Activated T-cell treated with anti-CD3 and anti-CD28 coated beads, Interleukin-2, amount 50 U/mL, for 24 hours (primary cell): ENCODE measurements around the gene ASAP3.

ENCODE experiments used
- DNase-seq: peaks from one replicate; pipeline ENCODE4 v3.0.0-alpha.2; 2020
- H3K27ac Mint-ChIP-seq: 2 replicates; pipeline ENCODE4 v1.8.0; 2020; ENCODE audit warnings: mild to moderate bottlenecking, mixed read lengths
- H3K27me3 Mint-ChIP-seq: 2 replicates; pipeline ENCODE4 v1.8.0; 2020; ENCODE audit warnings: mixed read lengths
- H3K36me3 Mint-ChIP-seq: 2 replicates; pipeline ENCODE4 v1.8.0; 2020; ENCODE audit warnings: low read depth, mixed read lengths
- H3K4me1 Mint-ChIP-seq: 2 replicates; pipeline ENCODE4 v1.8.0; 2020; ENCODE audit warnings: low read depth, mixed read lengths
- H3K4me3 Mint-ChIP-seq: 2 replicates; pipeline ENCODE4 v1.8.0; 2020; ENCODE audit warnings: mild to moderate bottlenecking, moderate library complexity, mixed read lengths
- H3K9me3 Mint-ChIP-seq: 2 replicates; pipeline ENCODE4 v1.8.0; 2020; ENCODE audit warnings: mixed read lengths

The ASAP3 gene

GRCh38 chr1:23483321-23484252 lies at the start of gene ASAP3:
TSS of gene ASAP3 (minus strand) at chr1:23484179. CDS start at chr1:23484133, 46 bp downstream.
- Mint-ChIP-seq H3K27ac (peak within 1 kb of the TSS; percentile 84), H3K4me3 (peak within 1 kb of the TSS; percentile 79), H3K9me3 (no peaks in the 10 kb centered on the region), H3K36me3 (no peaks in the 10 kb centered on the region), H3K4me1 (peaks cover 24% of the 10 kb centered on the region), H3K27me3 (peaks cover 26% of the 10 kb centered on the region)
- no peak for DNase-seq

- peaks cover 56% of the 10 kb centered on the region for H3K4me1 Mint-ChIP-seq
- peaks cover 17% of the 10 kb centered on the region for H3K36me3 Mint-ChIP-seq
- H3K27ac Mint-ChIP-seq, result peak overlapping the region; percentile 31
- no peaks in the 10 kb centered on the region for H3K27me3 Mint-ChIP-seq
- no peak overlapping the region for H3K4me3 Mint-ChIP-seq
- H3K9me3 Mint-ChIP-seq, result no peaks in the 10 kb centered on the region
- DNase-seq, result no peak
Measured at GRCh38 chr1:23533246-23534023, 49.5 kb upstream of the ASAP3 start.

- no peaks in the 10 kb centered on the region for H3K27me3 Mint-ChIP-seq
- peaks cover 68% of the 10 kb centered on the region for H3K4me1 Mint-ChIP-seq
- peak overlapping the region; percentile 95 for H3K27ac Mint-ChIP-seq
- no peaks in the 10 kb centered on the region for H3K9me3 Mint-ChIP-seq
- peak overlapping the region; percentile 89 for H3K4me3 Mint-ChIP-seq
- DNase-seq, result no peak
- H3K36me3 Mint-ChIP-seq, result peaks cover 31% of the 10 kb centered on the region
Measured at GRCh38 chr1:23531562-23532094, 47.6 kb upstream of the ASAP3 start.

DNA sequence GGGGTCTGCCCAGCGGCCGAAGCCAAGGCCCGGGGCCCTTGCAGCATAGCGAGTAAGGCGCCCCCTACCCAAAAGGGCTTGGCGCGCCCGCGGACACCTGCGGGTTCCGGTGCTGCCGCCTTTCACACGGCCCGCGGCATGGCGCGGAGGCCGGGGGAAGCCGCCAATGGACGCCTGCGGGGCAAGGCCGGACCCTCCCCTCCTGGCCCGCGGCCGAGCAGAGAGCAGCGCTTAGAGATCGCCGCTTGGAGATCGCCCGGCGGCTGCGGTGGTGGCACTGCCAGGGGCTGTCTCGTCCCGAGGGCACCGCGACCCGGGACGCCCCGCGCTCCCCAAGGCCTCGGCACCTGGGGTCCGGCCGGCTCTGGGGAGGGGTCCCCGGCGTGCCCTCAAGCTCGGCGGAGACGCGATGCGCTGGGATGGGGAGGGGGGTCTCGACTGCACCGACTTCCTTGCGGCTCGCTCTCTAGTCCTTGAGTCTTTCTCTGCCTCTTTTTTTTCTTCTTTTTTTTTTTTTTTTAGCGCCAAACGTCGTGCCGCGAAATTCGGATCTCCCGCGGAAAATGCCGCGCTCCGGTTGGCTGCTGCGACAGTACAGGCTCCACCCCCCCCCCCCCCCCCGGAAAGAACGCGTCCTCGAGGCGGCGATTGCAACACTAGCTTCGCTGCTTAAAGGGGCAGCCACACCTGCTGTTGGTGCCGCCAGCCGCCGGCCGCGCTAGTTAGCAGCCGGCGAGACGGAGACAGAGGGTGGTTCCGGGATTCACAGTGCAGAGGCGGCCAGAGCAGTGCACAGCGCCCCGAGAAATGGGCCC lies 47.0 kb upstream of the ASAP3 start, which contains the start of gene E2F2:
TSS of gene E2F2 (minus strand) at position 487 of the 815 bp plus-strand sequence. CDS start at position 47, 440 bp downstream.
- peak; percentile 81 for DNase-seq
- H3K36me3 Mint-ChIP-seq, result peaks cover 36% of the 10 kb centered on the region
- H3K9me3 Mint-ChIP-seq, result no peaks in the 10 kb centered on the region
- H3K27me3 Mint-ChIP-seq, result no peaks in the 10 kb centered on the region
- H3K4me3 Mint-ChIP-seq, result peak within 1 kb of the TSS; percentile 89
- peaks cover 75% of the 10 kb centered on the region for H3K4me1 Mint-ChIP-seq
- H3K27ac Mint-ChIP-seq, result peak within 1 kb of the TSS; percentile 95

- Mint-ChIP-seq H3K27ac (peak overlapping the region; percentile 87), H3K4me1 (peaks cover 78% of the 10 kb centered on the region), H3K36me3 (peaks cover 40% of the 10 kb centered on the region), H3K4me3 (peak overlapping the region; percentile 89), H3K9me3 (no peaks in the 10 kb centered on the region), H3K27me3 (no peaks in the 10 kb centered on the region)
- DNase-seq, result peak; percentile 54
Measured at GRCh38 chr1:23530087-23530746, 46.2 kb upstream of the ASAP3 start.

GRCh38 chr1:23529146-23530086 lies 45.4 kb upstream of the ASAP3 start:
- H3K27ac Mint-ChIP-seq, result peak overlapping the region; percentile 87
- no peak for DNase-seq
- no peaks in the 10 kb centered on the region for H3K9me3 Mint-ChIP-seq
- peak overlapping the region; percentile 89 for H3K4me3 Mint-ChIP-seq
- H3K4me1 Mint-ChIP-seq, result peaks cover 84% of the 10 kb centered on the region
- H3K36me3 Mint-ChIP-seq, result peaks cover 42% of the 10 kb centered on the region
- H3K27me3 Mint-ChIP-seq, result no peaks in the 10 kb centered on the region

- H3K27me3 Mint-ChIP-seq, result no peaks in the 10 kb centered on the region
- H3K36me3 Mint-ChIP-seq, result peaks cover 51% of the 10 kb centered on the region
- H3K4me1 Mint-ChIP-seq, result peaks cover 80% of the 10 kb centered on the region
- H3K4me3 Mint-ChIP-seq, result peak overlapping the region; percentile 89
- no peaks in the 10 kb centered on the region for H3K9me3 Mint-ChIP-seq
- H3K27ac Mint-ChIP-seq, result peak overlapping the region; percentile 87
- peak; percentile 84 for DNase-seq
Measured at GRCh38 chr1:23528250-23528978, 44.4 kb upstream of the ASAP3 start.

DNA sequence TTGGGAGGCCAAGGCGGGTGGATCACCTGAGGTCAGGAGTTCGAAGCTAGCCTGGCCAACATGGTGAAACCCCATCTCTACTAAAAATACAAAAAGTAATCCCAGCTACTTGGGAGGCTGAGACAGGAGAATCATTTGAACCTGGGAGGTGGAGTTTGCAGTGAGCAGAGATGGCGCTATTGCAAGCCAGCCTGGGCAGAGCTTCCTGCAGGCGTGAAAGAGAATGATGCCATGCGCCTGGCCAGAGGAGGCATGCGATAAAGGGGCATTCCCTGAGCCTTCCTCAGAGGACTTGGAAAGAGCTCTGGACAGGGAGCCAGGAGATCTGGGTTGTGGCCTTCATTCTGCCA lies 43.9 kb upstream of the ASAP3 start:
- peaks cover 76% of the 10 kb centered on the region for H3K4me1 Mint-ChIP-seq
- peak overlapping the region; percentile 89 for H3K4me3 Mint-ChIP-seq
- peak overlapping the region; percentile 87 for H3K27ac Mint-ChIP-seq
- DNase-seq, result no peak
- no peaks in the 10 kb centered on the region for H3K27me3 Mint-ChIP-seq
- H3K36me3 Mint-ChIP-seq, result peaks cover 54% of the 10 kb centered on the region
- H3K9me3 Mint-ChIP-seq, result no peaks in the 10 kb centered on the region

- no peak overlapping the region for H3K27ac Mint-ChIP-seq
Measured at GRCh38 chr1:23527366-23527765, 43.4 kb upstream of the ASAP3 start.

DNA sequence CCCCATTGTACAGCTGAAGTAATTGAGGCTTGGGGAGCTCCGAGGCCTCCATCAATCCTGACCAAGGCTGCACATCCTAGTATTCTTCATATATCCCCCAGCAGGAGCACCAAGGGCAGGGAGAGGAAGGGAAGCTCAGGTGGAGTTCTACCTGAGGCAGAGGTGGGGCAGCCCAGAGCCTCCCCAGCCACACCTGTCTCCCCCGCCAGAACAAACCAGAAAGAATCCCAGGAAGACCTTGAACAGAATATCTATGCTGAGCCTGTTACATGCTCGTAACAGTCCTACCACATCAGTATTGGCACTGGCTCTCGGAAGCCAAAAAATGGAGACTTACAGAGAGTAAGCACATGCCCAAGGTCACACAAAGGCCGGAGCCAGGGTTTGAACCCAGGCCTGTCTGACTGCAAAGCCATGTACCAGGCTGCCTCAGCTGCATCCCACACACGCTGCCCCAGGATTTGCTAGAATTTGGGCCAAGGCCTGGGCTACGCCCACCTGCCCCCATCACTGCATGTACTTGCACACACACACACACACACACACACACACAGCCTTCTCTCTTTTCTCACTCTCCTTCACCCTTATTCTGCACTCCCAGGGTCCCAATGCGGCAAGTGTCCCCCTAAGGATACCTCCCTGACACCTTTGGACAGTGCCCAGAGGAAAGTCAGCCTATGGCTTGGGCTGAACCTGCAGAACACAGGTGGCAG lies 42.5 kb upstream of the ASAP3 start:
- Mint-ChIP-seq H3K36me3 (peaks cover 68% of the 10 kb centered on the region), H3K4me1 (peaks cover 73% of the 10 kb centered on the region), H3K9me3 (no peaks in the 10 kb centered on the region), H3K27me3 (no peaks in the 10 kb centered on the region), H3K27ac (peak overlapping the region; percentile 14), H3K4me3 (peak overlapping the region; percentile 0)
- DNase-seq, result no peak

More at GRCh38 chr1:23527366-23527765, 43.4 kb upstream of the ASAP3 start:
- no peak for DNase-seq
- Mint-ChIP-seq H3K36me3 (peaks cover 59% of the 10 kb centered on the region), H3K27me3 (no peaks in the 10 kb centered on the region), H3K9me3 (no peaks in the 10 kb centered on the region), H3K4me1 (peaks cover 79% of the 10 kb centered on the region), H3K4me3 (no peak overlapping the region)

DNA sequence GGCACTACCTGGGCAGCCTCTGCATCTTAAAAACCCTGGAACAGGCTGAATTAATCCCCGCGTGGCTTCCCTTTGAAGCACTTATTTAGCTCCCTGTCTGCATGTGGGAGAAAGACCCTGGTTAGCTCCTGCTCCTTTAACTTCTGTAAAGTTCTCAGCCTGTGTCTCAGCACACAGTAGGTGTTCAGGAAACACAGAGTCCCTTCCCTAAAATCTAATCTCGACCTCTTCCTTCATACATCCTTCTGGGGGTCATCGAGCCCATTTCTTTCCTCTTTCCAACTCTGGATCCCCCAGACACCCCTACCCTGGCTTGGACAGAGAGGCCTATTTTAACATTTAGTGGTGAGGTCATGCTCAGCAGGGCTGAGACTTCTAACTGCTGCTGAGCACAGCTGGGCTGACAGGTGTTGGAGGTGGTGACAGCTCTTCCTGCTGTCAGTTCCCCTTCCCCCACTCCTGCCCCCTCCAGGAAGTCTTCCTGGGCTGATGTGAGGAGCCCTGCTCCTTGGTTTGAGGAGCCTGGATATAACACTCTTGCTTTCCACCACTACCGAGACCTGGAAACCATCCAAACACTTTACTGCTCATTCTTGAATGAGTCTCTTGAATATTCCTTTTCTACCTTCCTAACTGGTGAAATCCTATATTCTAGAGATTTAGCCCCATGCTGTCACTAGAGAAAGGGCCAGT lies 41.7 kb upstream of the ASAP3 start:
- Mint-ChIP-seq H3K4me3 (peak overlapping the region; percentile 11), H3K9me3 (no peaks in the 10 kb centered on the region), H3K4me1 (peaks cover 70% of the 10 kb centered on the region), H3K27me3 (no peaks in the 10 kb centered on the region), H3K36me3 (peaks cover 74% of the 10 kb centered on the region), H3K27ac (peak overlapping the region; percentile 34)
- DNase-seq, result no peak
